HepG2 (cell line): Measurements from ENCODE around the gene KCNQ1OT1. TPM values are rescaled to one million over a fixed set of nuclear protein-coding genes. Genes with fewer than 3 reads are reported as not detected.

Experiments
- AKNA ChIP-seq: sonication (generic); formaldehyde crosslinking; IDR thresholded peaks from 2 replicates; pipeline ENCODE4 v1.4.0; 2020; ENCODE audit warnings: missing genetic modification reagents, borderline replicate concordance
- ARID5B ChIP-seq: IDR thresholded peaks from 2 replicates; pipeline ENCODE4 v1.4.0; 2020; ENCODE audit warnings: mild to moderate bottlenecking, missing genetic modification reagents
- ARNT2 ChIP-seq: sonication (generic); formaldehyde crosslinking; IDR thresholded peaks from 2 replicates; pipeline ENCODE4 v1.8.0; 2022; ENCODE audit warnings: mild to moderate bottlenecking, low read depth, missing genetic modification reagents, moderate library complexity
- ATRX ChIP-seq: sonication (generic); formaldehyde crosslinking; IDR thresholded peaks from 2 replicates; pipeline ENCODE4 v1.4.0; 2020; ENCODE audit warnings: missing genetic modification reagents, borderline replicate concordance
- BORCS8-MEF2B ChIP-seq: sonication (generic); formaldehyde crosslinking; IDR thresholded peaks from 2 replicates; pipeline ENCODE4 v1.8.0; 2022; ENCODE audit warnings: mild to moderate bottlenecking, missing genetic modification reagents
- CSRNP1 ChIP-seq: sonication (generic); formaldehyde crosslinking; IDR thresholded peaks from 2 replicates; pipeline ENCODE4 v1.8.1; 2023; ENCODE audit warnings: mild to moderate bottlenecking, missing genetic modification reagents
- EZH2 ChIP-seq: conservative IDR thresholded peaks from 2 replicates; pipeline ENCODE4 v1.6.1; 2012; ENCODE audit warnings: mild to moderate bottlenecking, low read depth, low read length, moderate library complexity
- GTF3A ChIP-seq: sonication (generic); formaldehyde crosslinking; conservative IDR thresholded peaks from 2 replicates; pipeline ENCODE4 v1.4.0; 2020; ENCODE audit warnings: mild to moderate bottlenecking, missing genetic modification reagents
- JUNB ChIP-seq: sonication (generic); formaldehyde crosslinking; IDR thresholded peaks from 2 replicates; pipeline ENCODE4 v1.8.0; 2022; ENCODE audit warnings: missing genetic modification reagents, mild to moderate bottlenecking, borderline replicate concordance
- SMYD3 ChIP-seq: sonication (generic); formaldehyde crosslinking; IDR thresholded peaks from 2 replicates; pipeline ENCODE4 v1.8.1; 2023; ENCODE audit warnings: mild to moderate bottlenecking, missing genetic modification reagents
- TARDBP ChIP-seq: sonication (generic); formaldehyde crosslinking; IDR thresholded peaks from 2 replicates; pipeline ENCODE4 v1.8.0; 2022; ENCODE audit warnings: mild to moderate bottlenecking, missing genetic modification reagents
- XRCC5 ChIP-seq: fragments of 200-400 bp; formaldehyde crosslinking; optimal IDR thresholded peaks from 2 replicates; pipeline ENCODE3; 2017; ENCODE audit warnings: mild to moderate bottlenecking, low read length
- ZKSCAN5 ChIP-seq: sonication (generic); formaldehyde crosslinking; IDR thresholded peaks from 2 replicates; pipeline ENCODE4 v1.5.1; 2020; ENCODE audit warnings: mild to moderate bottlenecking, missing genetic modification reagents
- ZNF20 ChIP-seq: sonication (generic); formaldehyde crosslinking; IDR thresholded peaks from 2 replicates; pipeline ENCODE4 v1.4.0; 2020; ENCODE audit warnings: mild to moderate bottlenecking, moderate library complexity, missing genetic modification reagents
- ZNF343 ChIP-seq: sonication (generic); formaldehyde crosslinking; IDR thresholded peaks from 2 replicates; pipeline ENCODE4 v1.4.0; 2020; ENCODE audit warnings: mild to moderate bottlenecking, missing genetic modification reagents
- ZSCAN5A ChIP-seq: sonication (generic); formaldehyde crosslinking; IDR thresholded peaks from 2 replicates; pipeline ENCODE4 v1.8.0; 2022; ENCODE audit warnings: mild to moderate bottlenecking, missing genetic modification reagents, borderline replicate concordance
- polyA plus RNA-seq, 8 experiments: library from polyadenylated mRNA; depleted of rRNA in 3 of 8; stranded (reverse) in 7 of 8; unstranded in 1 of 8; fragments of >200 nt; fragmentation: Illumina TruSeq in 4 of 8; extraction: Trizol in 4 of 8; gene quantifications; 2 replicates each; pipeline versions ENCODE4 v1.2.1 to v1.2.3, GENCODE V29; 2011 to 2016; ENCODE audit warnings: low read depth in 4 of 8, missing spikeins in 1 of 8, mixed read lengths in 1 of 8; ENCODE audit not compliant: insufficient read depth in 1 of 8
- total RNA-seq, 5 experiments: library from RNA; depleted of rRNA; stranded (reverse); fragments of >200 nt; fragmentation: Illumina TruSeq; extraction: Trizol; gene quantifications; 2 replicates each; pipeline ENCODE4 v1.2.3, GENCODE V29; 2016; ENCODE audit warnings: low read depth in 1 of 5

The KCNQ1OT1 gene
- total and polyA plus RNA-seq, 2 of the 13 experiments (the other 11 are each of a cell fraction or from before 2014, with no cell fraction given): 1.3 to 18.9 TPM

GRCh38 chr11:2699531-2700414, at the start of gene KCNQ1OT1 (continued):
- TF ChIP-seq ARID5B (CRISPR knock-in tag): peak; percentile 23; the same call in 1 of the 2 replicates
- TF ChIP-seq ZKSCAN5 (CRISPR knock-in tag): no peak; the same call in 1 of the 2 replicates
- no peak for TF ChIP-seq GTF3A (CRISPR knock-in tag)
- no peak for TF ChIP-seq JUNB (CRISPR knock-in tag)
- TF ChIP-seq ATRX (CRISPR knock-in tag): no peak
- TF ChIP-seq BORCS8-MEF2B: peak; percentile 92
- TF ChIP-seq ZNF20 (CRISPR knock-in tag): peak; percentile 85; the same call in 1 of the 2 replicates
- peak; percentile 73 for TF ChIP-seq ZSCAN5A
- peak; percentile 69 for TF ChIP-seq TARDBP (CRISPR knock-in tag)
- peak; percentile 66; the same call in 1 of the 2 replicates for TF ChIP-seq SMYD3 (CRISPR knock-in tag)
- TF ChIP-seq ZNF343: no peak
- TF ChIP-seq CSRNP1 (CRISPR knock-in tag): peak; percentile 95
- peak; percentile 66; the same call in 1 of the 2 replicates for TF ChIP-seq AKNA (CRISPR knock-in tag)
- peak; percentile 46 for TF ChIP-seq XRCC5
- peak; percentile 89 for TF ChIP-seq ARNT2
- TF ChIP-seq EZH2: no peak
